Loucy (cell line): ENCODE measurements around the gene FOXO3.

ENCODE experiments used
- H2AFZ ChIP-seq: fragments of 200-600 bp; sonication (generic); 2 replicates; pipeline ENCODE4 v1.6.0; 2016; ENCODE audit warnings: antibody characterized with exemption, mild to moderate bottlenecking, low read length, moderate library complexity
- H3F3A ChIP-seq: fragments of 200-600 bp; 2 replicates; pipeline ENCODE4 v1.6.0; 2016; ENCODE audit warnings: antibody characterized with exemption, low read depth, mild to moderate bottlenecking
- H3K27me3 ChIP-seq: fragments of 200-600 bp; sonication (generic); 2 replicates; pipeline ENCODE4 v1.6.1; 2014; ENCODE audit warnings: low read length, mild to moderate bottlenecking; ENCODE audit not compliant: insufficient read depth, poor library complexity, severe bottlenecking
- H3K36me3 ChIP-seq: fragments of 200-600 bp; sonication (generic); 2 replicates; pipeline ENCODE4 v1.6.1; 2016; ENCODE audit warnings: low read length; ENCODE audit not compliant: insufficient read depth
- H3K4me1 ChIP-seq: fragments of 200-600 bp; sonication (generic); 2 replicates; pipeline ENCODE4 v1.5.1; 2014; ENCODE audit warnings: low read length, mild to moderate bottlenecking; ENCODE audit not compliant: insufficient read depth, poor library complexity, severe bottlenecking
- H3K4me2 ChIP-seq: fragments of 200-600 bp; sonication (generic); 2 replicates; pipeline ENCODE4 v1.6.0; 2014; ENCODE audit warnings: antibody characterized with exemption, low read length, low read depth, mild to moderate bottlenecking; ENCODE audit not compliant: poor library complexity, severe bottlenecking
- H3K4me3 ChIP-seq: fragments of 200-600 bp; sonication (generic); 2 replicates; pipeline ENCODE4 v1.5.1; 2014; ENCODE audit warnings: low read length, mild to moderate bottlenecking, mixed read lengths; ENCODE audit not compliant: poor library complexity, severe bottlenecking
- H3K79me2 ChIP-seq: fragments of 200-600 bp; sonication (generic); 2 replicates; pipeline ENCODE4 v1.6.1; 2014; ENCODE audit warnings: low read length; ENCODE audit not compliant: insufficient read depth
- H3K9ac ChIP-seq: fragments of 200-600 bp; sonication (generic); 2 replicates; pipeline ENCODE4 v1.6.0; 2014; ENCODE audit warnings: mild to moderate bottlenecking, low read depth, low read length, moderate library complexity; ENCODE audit not compliant: poor library complexity, severe bottlenecking
- H3K9me2 ChIP-seq: fragments of 200-600 bp; sonication (generic); replicated peaks from 2 replicates; pipeline ENCODE4 v1.6.1; 2016; ENCODE audit warnings: low read depth, low read length, mixed read lengths
- H3K9me3 ChIP-seq: fragments of 200-600 bp; sonication (generic); 2 replicates; pipeline ENCODE4 v1.6.1; 2014; ENCODE audit warnings: mild to moderate bottlenecking, antibody characterized with exemption, low read length, low read depth; ENCODE audit not compliant: insufficient read depth
- H4K20me1 ChIP-seq: fragments of 200-600 bp; sonication (generic); 2 replicates; pipeline ENCODE4 v1.6.0; 2014; ENCODE audit warnings: antibody characterized with exemption, low read length, mild to moderate bottlenecking; ENCODE audit not compliant: insufficient read depth, poor library complexity, severe bottlenecking
- CTCF ChIP-seq: fragments of 200-600 bp; sonication (generic); conservative IDR thresholded peaks from 2 replicates; pipeline ENCODE4 v1.5.1; 2014; ENCODE audit warnings: mild to moderate bottlenecking, antibody characterized with exemption, low read length
- EZH2phosphoT487 ChIP-seq: fragments of 200-600 bp; IDR thresholded peaks from 2 replicates; pipeline ENCODE4 v1.6.1; 2018; ENCODE audit warnings: antibody characterized with exemption, mild to moderate bottlenecking, moderate library complexity, borderline replicate concordance

Gene FOXO3

DNA sequence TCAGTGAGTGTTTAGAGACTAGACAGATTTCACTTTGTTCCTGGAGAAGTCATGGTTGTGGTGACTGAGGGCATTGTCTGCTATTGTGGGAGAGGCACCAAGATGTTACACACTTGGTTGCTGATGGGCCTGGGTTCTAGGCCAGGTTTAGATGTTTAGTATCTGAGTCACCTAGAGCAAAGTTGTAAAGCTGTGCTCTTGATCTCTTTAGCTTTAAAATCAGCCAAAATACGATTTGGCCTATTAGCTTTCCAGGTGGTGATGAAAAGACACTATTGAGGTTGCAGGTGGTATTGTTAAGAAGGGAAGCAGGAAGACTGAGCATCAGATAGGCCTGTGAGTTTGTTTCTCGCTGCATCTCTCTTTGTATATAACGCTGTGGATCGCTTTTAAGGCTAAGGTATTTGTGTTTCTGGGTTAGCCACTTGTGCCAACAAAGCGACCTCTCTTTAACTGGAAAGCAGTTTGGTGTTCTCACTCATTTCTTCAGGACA is 48.6 kb downstream of the FOXO3 start:
- no peak overlapping the region for H3K4me2 ChIP-seq

DNA sequence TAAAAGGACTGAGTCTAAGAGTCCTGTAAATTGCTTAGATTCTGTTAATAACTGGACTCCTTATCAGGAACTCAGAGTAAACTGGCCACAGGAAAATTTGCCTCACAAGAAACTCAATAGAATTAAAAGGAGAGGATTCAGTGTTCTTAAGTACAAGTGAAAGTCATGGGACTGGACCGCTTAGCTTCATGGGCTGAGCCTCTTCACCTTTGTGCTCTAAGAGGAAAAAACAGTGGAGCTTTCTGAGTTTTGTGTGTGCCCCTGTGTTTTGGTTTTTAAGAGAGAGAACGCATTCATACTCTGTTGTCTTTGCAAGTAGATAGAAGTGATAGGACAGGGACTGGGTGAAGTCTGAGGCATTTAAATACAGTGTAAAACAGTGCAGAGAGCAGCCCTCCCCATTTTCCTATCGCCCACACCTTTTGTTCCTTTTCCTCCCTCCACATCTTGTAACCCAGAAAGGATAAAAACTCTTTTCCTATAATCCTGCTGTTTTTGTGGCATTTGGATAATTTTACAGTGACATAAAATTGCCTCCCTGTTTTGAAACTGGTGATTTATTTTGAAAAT is 49.6 kb downstream of the FOXO3 start:
- Histone ChIP-seq H2AFZ (no peak overlapping the region), H3K4me3 (no peak overlapping the region), H3K79me2 (peaks cover 95% of the 10 kb centered on the region), H4K20me1 (peaks cover 13% of the 10 kb centered on the region), H3F3A (no peaks in the 10 kb centered on the region), H3K4me1 (peaks cover 23% of the 10 kb centered on the region), H3K27me3 (no peaks in the 10 kb centered on the region), H3K36me3 (no peaks in the 10 kb centered on the region), H3K9me2 (no peaks in the 10 kb centered on the region), H3K9ac (no peak overlapping the region), H3K4me2 (no peak overlapping the region), H3K9me3 (peaks cover 4% of the 10 kb centered on the region)
- TF ChIP-seq CTCF (no peak), EZH2phosphoT487 (no peak)

More for the DNA sequence above, 48.6 kb downstream of the FOXO3 start:
- H2AFZ ChIP-seq, result no peak overlapping the region
- H3K36me3 ChIP-seq, result no peaks in the 10 kb centered on the region
- H3F3A ChIP-seq, result no peaks in the 10 kb centered on the region
- H4K20me1 ChIP-seq, result peaks cover 13% of the 10 kb centered on the region
- TF ChIP-seq EZH2phosphoT487, result no peak
- no peak for TF ChIP-seq CTCF
- H3K9ac ChIP-seq, result no peak overlapping the region
- no peak overlapping the region for H3K4me3 ChIP-seq
- peaks cover 96% of the 10 kb centered on the region for H3K79me2 ChIP-seq
- H3K27me3 ChIP-seq, result no peaks in the 10 kb centered on the region
- peaks cover 4% of the 10 kb centered on the region for H3K9me3 ChIP-seq
- H3K4me1 ChIP-seq, result peaks cover 29% of the 10 kb centered on the region
- H3K9me2 ChIP-seq, result no peaks in the 10 kb centered on the region

DNA sequence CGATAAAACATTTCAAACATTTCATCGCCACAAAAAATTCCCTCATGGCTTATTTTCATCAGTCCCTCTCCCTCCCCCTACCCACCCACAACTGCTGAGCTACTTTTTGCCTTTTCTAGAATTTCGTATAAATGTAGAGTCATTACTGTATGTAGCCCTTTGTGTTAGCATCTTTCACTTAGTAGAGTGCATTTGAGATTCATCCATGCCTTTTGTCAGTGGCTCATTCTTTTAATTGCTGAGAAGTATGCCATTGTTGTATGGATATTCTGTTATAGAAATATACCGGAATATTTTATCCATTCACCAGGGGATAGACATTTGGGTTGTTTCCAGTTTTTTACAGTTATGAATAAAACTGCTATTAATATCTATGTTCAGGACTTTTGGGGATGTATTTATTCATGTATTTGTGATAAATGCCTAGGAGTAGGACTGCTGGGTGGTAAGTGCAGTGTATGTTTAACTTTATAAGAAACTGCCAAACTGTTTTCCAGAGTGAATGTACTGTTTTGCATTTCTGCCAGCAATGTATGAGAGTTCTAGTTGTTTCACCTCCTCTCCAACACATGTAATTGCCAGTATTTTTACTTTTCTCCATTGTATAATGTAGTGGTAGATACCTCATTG is 50.4 kb downstream of the FOXO3 start:
- no peak overlapping the region for H3K9ac ChIP-seq
- no peak overlapping the region for H3K4me2 ChIP-seq
- H4K20me1 ChIP-seq, result peaks cover 13% of the 10 kb centered on the region
- no peak overlapping the region for H3K4me3 ChIP-seq
- H3K9me2 ChIP-seq, result no peaks in the 10 kb centered on the region
- H3K27me3 ChIP-seq, result no peaks in the 10 kb centered on the region
- H3F3A ChIP-seq, result no peaks in the 10 kb centered on the region
- H3K9me3 ChIP-seq, result peaks cover 4% of the 10 kb centered on the region
- H2AFZ ChIP-seq, result no peak overlapping the region
- TF ChIP-seq CTCF, result no peak
- no peak for TF ChIP-seq EZH2phosphoT487
- peaks cover 93% of the 10 kb centered on the region for H3K79me2 ChIP-seq
- peaks cover 23% of the 10 kb centered on the region for H3K4me1 ChIP-seq
- H3K36me3 ChIP-seq, result no peaks in the 10 kb centered on the region
